Measurements from ENCODE around the gene DNPEP. TPM values are rescaled to one million over a fixed set of nuclear protein-coding genes. Genes with fewer than 3 reads are reported as not detected.

DNPEP gene
- total and polyA plus RNA-seq, 2 of the 4 experiments (the other 2 are of a cell fraction), result 74.2 to 89.4 TPM

DNA sequence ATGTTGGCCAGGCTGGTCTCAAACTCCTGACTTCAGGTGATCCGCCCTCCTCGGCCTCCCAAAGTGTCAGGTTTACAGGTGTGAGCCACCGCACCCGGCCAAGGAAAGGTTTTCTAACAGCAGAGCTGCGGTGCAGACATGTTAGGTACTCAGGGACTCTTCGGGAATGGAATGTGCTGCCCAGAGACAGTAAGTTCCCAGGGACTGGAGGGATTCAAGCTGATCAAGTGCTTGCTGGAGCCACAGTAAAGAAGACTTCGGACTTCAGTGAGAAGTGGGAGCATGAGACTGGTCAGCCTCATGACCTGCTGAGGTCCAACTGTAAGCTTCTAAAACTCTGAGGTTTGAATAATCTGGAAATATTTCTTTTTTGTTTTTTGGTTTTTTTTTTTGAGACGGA lies 22.7 kb upstream of the DNPEP start:
- peaks cover 21% of the 10 kb centered on the region for H3K4me1 ChIP-seq (ENCODE audit: control insufficient read depth, insufficient read depth, low read length)
- ChIA-PET CTCF (interaction anchor here (0.7 to 1.3 kb wide), 2 partner anchors 118 to 119 kb away, joined by 3 to 4 read pairs; no protein-coding TSS in a partner anchor), POLR2A (ENCODE audit: unreplicated experiment) (no interaction called here)
- in situ Hi-C loops (cut with MboI; ENCODE audit: low sequenced_read_pairs), result no loop called here
- no peak overlapping the region for H3K4ac ChIP-seq (ENCODE audit: low read depth, low read length)
- no peaks in the 10 kb centered on the region; the same call in 1 of the 2 replicates for H3K9me3 ChIP-seq (ENCODE audit: control insufficient read depth, insufficient read depth, low read length)
- no peak overlapping the region for H3K18ac ChIP-seq (ENCODE audit: low read depth, low read length)
- 85% methylated on average over 7 of the region's 8 CpGs; no CpG with 5 or more reads in 1 of the 2 experiments for WGBS, 2 experiments (ENCODE audit: extremely low coverage in 2 of 2, insufficient read length in 1 of 2)
- no TSS peak for BruUV-seq (replicated peaks)
- no peaks in the 10 kb centered on the region for H4K20me1 ChIP-seq (ENCODE audit: insufficient read depth, low read length)
- TF ChIP-seq POLR2A (IDR thresholded peaks at IDR 0.05; ENCODE audit: low read depth, low read length) (no peak), MAFK (IDR thresholded peaks at IDR 0.05; ENCODE audit: low read depth, low read length) (no peak)
- TF ChIP-seq, protein P1, sequence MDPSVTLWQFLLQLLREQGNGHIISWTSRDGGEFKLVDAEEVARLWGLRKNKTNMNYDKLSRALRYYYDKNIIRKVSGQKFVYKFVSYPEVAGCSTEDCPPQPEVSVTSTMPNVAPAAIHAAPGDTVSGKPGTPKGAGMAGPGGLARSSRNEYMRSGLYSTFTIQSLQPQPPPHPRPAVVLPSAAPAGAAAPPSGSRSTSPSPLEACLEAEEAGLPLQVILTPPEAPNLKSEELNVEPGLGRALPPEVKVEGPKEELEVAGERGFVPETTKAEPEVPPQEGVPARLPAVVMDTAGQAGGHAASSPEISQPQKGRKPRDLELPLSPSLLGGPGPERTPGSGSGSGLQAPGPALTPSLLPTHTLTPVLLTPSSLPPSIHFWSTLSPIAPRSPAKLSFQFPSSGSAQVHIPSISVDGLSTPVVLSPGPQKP (IDR thresholded peaks at IDR 0.05; ENCODE audit: borderline replicate concordance, low read depth, low read length), result no peak
- TF ChIP-seq, protein P2, sequence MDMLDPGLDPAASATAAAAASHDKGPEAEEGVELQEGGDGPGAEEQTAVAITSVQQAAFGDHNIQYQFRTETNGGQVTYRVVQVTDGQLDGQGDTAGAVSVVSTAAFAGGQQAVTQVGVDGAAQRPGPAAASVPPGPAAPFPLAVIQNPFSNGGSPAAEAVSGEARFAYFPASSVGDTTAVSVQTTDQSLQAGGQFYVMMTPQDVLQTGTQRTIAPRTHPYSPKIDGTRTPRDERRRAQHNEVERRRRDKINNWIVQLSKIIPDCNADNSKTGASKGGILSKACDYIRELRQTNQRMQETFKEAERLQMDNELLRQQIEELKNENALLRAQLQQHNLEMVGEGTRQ (IDR thresholded peaks at IDR 0.05; ENCODE audit: low read depth, low read length), result no peak
- no peak overlapping the region for H3K23ac ChIP-seq (ENCODE audit: low read depth, low read length)
- peaks cover 3% of the 10 kb centered on the region; the same call in 1 of the 2 replicates for H3K27me3 ChIP-seq (ENCODE audit: control insufficient read depth, insufficient read depth, low read length)
- H4K91ac ChIP-seq (ENCODE audit: insufficient read depth, low read depth, low read length), result no peak overlapping the region
- H3K14ac ChIP-seq (replicated peaks; ENCODE audit: low read depth, low read length), result no peak overlapping the region
- peak overlapping the region; percentile 27; the same call in 1 of the 3 replicates for H2BK15ac ChIP-seq (ENCODE audit: low read depth, low read length)
- H3K9me1 ChIP-seq (ENCODE audit: insufficient read depth, low read length), result peaks cover 24% of the 10 kb centered on the region
- no peak overlapping the region for H2BK5ac ChIP-seq (ENCODE audit: low read depth, low read length, poor library complexity, severe bottlenecking)
- H4K8ac ChIP-seq (ENCODE audit: low read depth in 2 of 2, low read length in 2 of 2), result no peak overlapping the region
- H3K27ac ChIP-seq (ENCODE audit: insufficient read depth, low read length), result no peak overlapping the region
- H4K5ac ChIP-seq (ENCODE audit: low read depth, low read length), result no peak overlapping the region
- no peak overlapping the region for H2AFZ ChIP-seq (replicated peaks; ENCODE audit: low read length, poor library complexity)
- no peak overlapping the region for H3K56ac ChIP-seq (ENCODE audit: extremely low read depth, insufficient read depth, low read length)
- DNase-seq, result no peak
- no peak overlapping the region; the same call in 1 of the 2 replicates for H2BK20ac ChIP-seq (ENCODE audit: low read depth, low read length)
- no peaks in the 10 kb centered on the region for H3K79me1 ChIP-seq (ENCODE audit: low read depth in 1 of 2, low read length in 2 of 2)
- H3K36me3 ChIP-seq (ENCODE audit: control insufficient read depth, insufficient read depth, low read length), result no peaks in the 10 kb centered on the region
- H3K9ac ChIP-seq (ENCODE audit: low read depth, low read length), result no peak overlapping the region
- intact Hi-C loops (cut with micrococcal nuclease), result no loop called here
- H2AK5ac ChIP-seq (ENCODE audit: low read depth, low read length), result 0 out of 2 replicates have a peak overlapping the region, but pooled peaks have one; percentile 15
- no peak overlapping the region for H2BK120ac ChIP-seq (ENCODE audit: low read depth, low read length)
- no peak overlapping the region for H3K4me2 ChIP-seq (ENCODE audit: low read depth, low read length)
- H3K4me3 ChIP-seq (ENCODE audit: insufficient read depth, low read depth, low read length), result no peak overlapping the region
- dilution Hi-C loops (cut with HindIII; ENCODE audit: low sequenced_read_pairs, unreplicated experiment), result no loop called here
- no peak overlapping the region for H2AK9ac ChIP-seq (replicated peaks; ENCODE audit: low read depth, low read length, poor library complexity)
- no peak for ATAC-seq (ENCODE audit: low read depth)

Data from IMR-90 (cell line).